ENCODE results near the gene UBE2Z.

GRCh38 chr17:48929812-48930165, 21.6 kb downstream of the UBE2Z start:
- no peak for TF ChIP-seq YY1 (IDR thresholded peaks at IDR 0.05; ENCODE audit: extremely low read depth, insufficient replicate concordance, low read depth, low read length)
- no peak for TF ChIP-seq SRF (IDR thresholded peaks at IDR 0.05; ENCODE audit: low read depth)

Data from HCT116 (cell line).